Measurements from ENCODE around the gene SLC44A2.
"Not testable (repeated sequence)": the region's sequence is repeated elsewhere in the genome, so short reads cannot be mapped to it uniquely, and the experiment has no call there.

The SLC44A2 gene

GRCh38 chr19:10648360-10648759 is 23.0 kb downstream of the SLC44A2 start:
- DNase-seq (ENCODE audit: low spot score) = no peak

- DNase-seq (ENCODE audit: low spot score) = no peak
Measured at GRCh38 chr19:10651851-10652250, 26.5 kb downstream of the SLC44A2 start.

- no peak for DNase-seq (ENCODE audit: low spot score)
Measured at GRCh38 chr19:10653482-10653731, 28.1 kb downstream of the SLC44A2 start.

- DNase-seq (ENCODE audit: low spot score) = peak; percentile 100
Measured at GRCh38 chr19:10653732-10654609, 28.6 kb downstream of the SLC44A2 start, which contains the start of gene ILF3. TSS of gene ILF3 (plus strand) at chr19:10654346. CDS start at chr19:10670606, 16,260 bp downstream.

GRCh38 chr19:10654610-10655456 is 29.5 kb downstream of the SLC44A2 start:
- peak; percentile 83 for DNase-seq (ENCODE audit: low spot score)

- peak; percentile 43 for DNase-seq (ENCODE audit: low spot score)
Measured at GRCh38 chr19:10655457-10656312, 30.3 kb downstream of the SLC44A2 start.

GRCh38 chr19:10660346-10660745 is 35.0 kb downstream of the SLC44A2 start:
- DNase-seq (ENCODE audit: low spot score) = no peak

GRCh38 chr19:10661946-10662345 is 36.6 kb downstream of the SLC44A2 start:
- DNase-seq (ENCODE audit: low spot score) = no peak

- no peak for DNase-seq (ENCODE audit: low spot score)
Measured at GRCh38 chr19:10662384-10663251, 37.3 kb downstream of the SLC44A2 start.

- DNase-seq (ENCODE audit: low spot score) = not testable (repeated sequence)
Measured at GRCh38 chr19:10663252-10663563, 37.9 kb downstream of the SLC44A2 start.

- DNase-seq (ENCODE audit: low spot score) = no peak
Measured at GRCh38 chr19:10667867-10668266, 42.5 kb downstream of the SLC44A2 start.

- no peak for DNase-seq (ENCODE audit: low spot score)
Measured at GRCh38 chr19:10669246-10669645, 43.9 kb downstream of the SLC44A2 start.

GRCh38 chr19:10670182-10670581 is 44.8 kb downstream of the SLC44A2 start:
- no peak for DNase-seq (ENCODE audit: low spot score)

- DNase-seq (ENCODE audit: low spot score) = no peak
Measured at GRCh38 chr19:10670876-10671804, 45.8 kb downstream of the SLC44A2 start.

- DNase-seq (ENCODE audit: low spot score) = not testable (repeated sequence)
Measured at GRCh38 chr19:10671922-10672321, 46.6 kb downstream of the SLC44A2 start.

GRCh38 chr19:10675214-10675613 is 49.9 kb downstream of the SLC44A2 start:
- not testable (repeated sequence) for DNase-seq (ENCODE audit: low spot score)

- no peak for DNase-seq (ENCODE audit: low spot score)
Measured at GRCh38 chr19:10677751-10678150, 52.4 kb downstream of the SLC44A2 start.

GRCh38 chr19:10678813-10679212 is 53.5 kb downstream of the SLC44A2 start:
- DNase-seq (ENCODE audit: low spot score) = no peak

- DNase-seq (ENCODE audit: low spot score) = no peak
Measured at GRCh38 chr19:10679743-10680142, 54.4 kb downstream of the SLC44A2 start.

Data from SK-N-DZ (cell line).